K562 (cell line): ENCODE measurements around the gene BCL7B. TPM values are rescaled to one million over a fixed set of nuclear protein-coding genes. Genes with fewer than 3 reads are reported as not detected.

ENCODE experiments used
- ATAC-seq: fragments of 200-7000 bp; cut with Tn5 transposase; 3 replicates; pipeline ENCODE4 v1.9.1; 2020; ENCODE audit warnings: moderate library complexity
- BruUV-seq: library from RNA; stranded (reverse); fragments of 400-500 nt; replicated peaks from 2 replicates; lab custom pipeline; 2021; lab: Mats Ljungman, UMichigan
- CTCF ChIA-PET: fragments of 300-600 bp; formaldehyde crosslinking; extraction: SDS; loops from one replicate; lab custom pipeline; 2021; ENCODE audit warnings: low intra/inter-chr PET ratio; lab: Yijun Ruan, JAX
- POLR2A ChIA-PET: fragments of 300-600, 350-650 bp; sonication (Branson Sonifier 250); formaldehyde crosslinking; extraction: SDS; loops from one replicate; lab custom pipeline; 2021; ENCODE audit warnings: antibody characterized with exemption, inconsistent platforms; lab: Yijun Ruan, JAX
- DNase-seq, 4 experiments: peaks; one replicate each; pipeline versions ENCODE4 v3.0.0 to v3.0.0-alpha.2; 2011 to 2018; ENCODE audit warnings: low spot score in 3 of 4, mixed read lengths in 3 of 4; ENCODE audit errors: extremely low read depth in 1 of 4
- FAIRE-seq: peaks from 2 replicates; lab custom pipeline; 2011; peaks lifted over from hg19 to GRCh38; lab: Jason Lieb, UNC
- H2AFZ ChIP-seq: 2 replicates; pipeline ENCODE4 v1.6.0; 2011; ENCODE audit warnings: low read depth, low read length, control low read depth, inconsistent platforms
- H3K27ac ChIP-seq: fragments of 200-600 bp; 3 replicates; pipeline ENCODE4 v1.8.0; 2011; ENCODE audit warnings: low read depth, mild to moderate bottlenecking, control low read depth, inconsistent platforms, low read length, moderate library complexity, mixed read lengths; ENCODE audit errors: extremely low read depth
- H3K27me3 ChIP-seq, 2 experiments: fragments of 300-600 bp in 1 of 2; 2 replicates in 1 of 2; 3 replicates in 1 of 2; pipeline versions ENCODE4 v1.6.0 to v1.8.0; 2011; ENCODE audit warnings: inconsistent platforms in 2 of 2, low read length in 2 of 2, mild to moderate bottlenecking in 1 of 2, mixed read lengths in 1 of 2, moderate library complexity in 1 of 2; ENCODE audit not compliant: control insufficient read depth in 2 of 2, insufficient read depth in 2 of 2
- H3K36me3 ChIP-seq: fragments of 300-600 bp; 3 replicates; pipeline ENCODE4 v1.8.0; 2011; ENCODE audit warnings: mild to moderate bottlenecking, low read length, inconsistent platforms; ENCODE audit not compliant: control insufficient read depth, insufficient read depth
- H3K4me1 ChIP-seq, 2 experiments: fragments of 200-600 bp in 1 of 2; replicated peaks in 1 of 2; 2 replicates in 1 of 2; 3 replicates in 1 of 2; pipeline versions ENCODE4 v1.5.1 to v1.8.0; 2011; ENCODE audit warnings: inconsistent platforms in 2 of 2, low read length in 2 of 2, mild to moderate bottlenecking in 1 of 2, mixed read lengths in 1 of 2, moderate library complexity in 1 of 2; ENCODE audit not compliant: control insufficient read depth in 2 of 2, insufficient read depth in 2 of 2
- H3K4me2 ChIP-seq: 2 replicates; pipeline ENCODE4 v1.6.1; 2011; ENCODE audit warnings: low read length, control low read depth, inconsistent platforms, mixed read lengths; ENCODE audit not compliant: insufficient read depth
- H3K4me3 ChIP-seq: fragments of 200-600 bp; sonication (generic), shearing (Covaris generic); 2 replicates; pipeline ENCODE4 v1.5.1; 2016; ENCODE audit warnings: control low read depth, inconsistent platforms
- H3K79me2 ChIP-seq: fragments of 200-600 bp; 3 replicates; pipeline ENCODE4 v1.8.0; 2011; ENCODE audit warnings: low read length, inconsistent platforms; ENCODE audit not compliant: control insufficient read depth, insufficient read depth
- H3K9ac ChIP-seq, 2 experiments: 2 replicates each; pipeline versions ENCODE4 v1.6.0 to v1.6.1; 2011; ENCODE audit warnings: low read depth in 2 of 2, low read length in 2 of 2, control low read depth in 1 of 2, inconsistent platforms in 1 of 2, mild to moderate bottlenecking in 1 of 2, mixed read lengths in 1 of 2; ENCODE audit not compliant: insufficient read depth in 1 of 2
- H3K9me1 ChIP-seq: one replicate; pipeline ENCODE4 v1.6.0; 2011; ENCODE audit warnings: inconsistent platforms, mild to moderate bottlenecking, low read length, moderate library complexity; ENCODE audit not compliant: control insufficient read depth, insufficient read depth
- H3K9me3 ChIP-seq: replicated peaks from 2 replicates; pipeline ENCODE4 v1.5.1; 2011; ENCODE audit warnings: low read depth, low read length, inconsistent platforms; ENCODE audit not compliant: control insufficient read depth, insufficient read depth
- H4K20me1 ChIP-seq: replicated peaks from 2 replicates; pipeline ENCODE4 v1.6.1; 2011; ENCODE audit warnings: low read length, inconsistent platforms, mixed read lengths; ENCODE audit not compliant: control insufficient read depth, insufficient read depth
- BCLAF1 ChIP-seq, 2 experiments: fragments of 450-650 bp in 1 of 2; IDR thresholded peaks; 2 replicates each; pipeline ENCODE4 v1.6.1; 2011 to 2017; ENCODE audit warnings: low read depth in 2 of 2, antibody characterized with exemption in 1 of 2, borderline replicate concordance in 1 of 2, low read length in 1 of 2, mild to moderate bottlenecking in 1 of 2, mixed read lengths in 1 of 2; ENCODE audit not compliant: control insufficient read depth in 1 of 2
- CHCHD3 ChIP-seq: fragments of 250-450 bp; sonication (Bioruptor Pico); IDR thresholded peaks from 2 replicates; pipeline ENCODE4 v2.1.2; 2022; ENCODE audit warnings: mild to moderate bottlenecking
- CSDE1 ChIP-seq, 2 experiments: fragments of 450-650 bp; IDR thresholded peaks; 2 replicates each; pipeline ENCODE4 v1.6.1; 2016; ENCODE audit warnings: mild to moderate bottlenecking in 1 of 2
- E2F1 ChIP-seq: sonication (generic); formaldehyde crosslinking; IDR thresholded peaks from 2 replicates; pipeline ENCODE4 v1.8.1; 2023; ENCODE audit warnings: mild to moderate bottlenecking, missing genetic modification reagents, moderate library complexity
- ERF ChIP-seq: fragments of 450-650 bp; formaldehyde crosslinking; IDR thresholded peaks from 2 replicates; pipeline ENCODE4 v1.4.0; 2020; ENCODE audit warnings: mild to moderate bottlenecking, mixed read lengths
- KLF1 ChIP-seq: fragments of 450-650 bp; IDR thresholded peaks from 2 replicates; pipeline ENCODE4 v1.6.1; 2016; ENCODE audit warnings: missing genetic modification characterization, missing compliant biosample characterization
- POLR2B ChIP-seq: fragments of 450-650 bp; IDR thresholded peaks from 2 replicates; pipeline ENCODE4 v1.6.1; 2018; ENCODE audit warnings: low read depth; ENCODE audit not compliant: partially characterized antibody
- SMAD2 ChIP-seq: fragments of 150-350 bp; IDR thresholded peaks from 2 replicates; pipeline ENCODE4 v1.6.1; 2014; ENCODE audit warnings: low read depth, mild to moderate bottlenecking, low read length
- SPI1 ChIP-seq: IDR thresholded peaks from 2 replicates; pipeline ENCODE4 v1.6.1; 2011; ENCODE audit warnings: low read depth, low read length, control low read depth, borderline replicate concordance
- TRIM28 ChIP-seq: fragments of 450-650 bp; IDR thresholded peaks from 2 replicates; pipeline ENCODE4 v1.6.1; 2017
- ZNF75A ChIP-seq: fragments of 450-650 bp; formaldehyde crosslinking; IDR thresholded peaks from 2 replicates; pipeline ENCODE4 v1.4.0; 2020; ENCODE audit warnings: mild to moderate bottlenecking
- WGBS: fragments of 100-300 bp; shearing (Covaris generic); methylation state at CpG from one replicate; pipeline ENCODE4 v1.1.6; 2016; ENCODE audit warnings: low coverage, mixed read lengths; ENCODE audit not compliant: insufficient coverage; ENCODE audit errors: missing lambda C conversion rate; 5-methylcytosine and 5-hydroxymethylcytosine counted together
- in situ Hi-C: fragments of 300-500 bp; cut with MboI; formaldehyde crosslinking; loops from 4 replicates; pipeline ENCODE4 v1.15.0; 2018; ENCODE audit warnings: inconsistent platforms, mixed read lengths
- intact Hi-C: fragments of 100-400 bp; cut with micrococcal nuclease; formaldehyde crosslinking; loops from 2 replicates; pipeline ENCODE4 v1.14.2; 2022
- polyA plus RNA-seq, 8 experiments: library from polyadenylated mRNA; depleted of rRNA in 4 of 8; stranded (reverse) in 5 of 8; unstranded in 3 of 8; fragments of >200 nt; fragmentation: Nextera tagmentation in 2 of 8; fragmentation: Illumina TruSeq in 1 of 8; extraction: Ambion mirVana in 2 of 8; extraction: Trizol in 1 of 8; gene quantifications; 2 replicates each; pipeline versions ENCODE4 v1.2.1 to v1.2.3, GENCODE V29; 2011 to 2014; ENCODE audit warnings: inconsistent platforms in 1 of 8, missing spikeins in 1 of 8
- total RNA-seq, 7 experiments: library from RNA; depleted of rRNA in 6 of 7; stranded (reverse); fragments of >200 nt in 6 of 7; fragmentation: Illumina TruSeq in 2 of 7; extraction: Trizol in 2 of 7; gene quantifications; 2 replicates each; pipeline versions ENCODE4 v1.2.1 to v1.2.3, GENCODE V29; 2011 to 2021; ENCODE audit warnings: low replicate concordance in 1 of 7
- TF ChIP-seq, protein P1 (sequence below): sonication (generic); formaldehyde crosslinking; IDR thresholded peaks from 2 replicates; pipeline ENCODE4 v1.8.0; 2023; ENCODE audit warnings: mild to moderate bottlenecking, missing genetic modification reagents
- TF ChIP-seq, protein P2 (sequence below): fragments of 250-450 bp; sonication (Bioruptor Pico); IDR thresholded peaks from 2 replicates; pipeline ENCODE4 v1.5.0; 2022; ENCODE audit warnings: mild to moderate bottlenecking

Gene BCL7B
- total and polyA plus RNA-seq, 9 of the 15 experiments (the other 6 are each of a cell fraction or from before 2014, with no cell fraction given) = 10.0 to 73.2 (median 32.9) TPM

GRCh38 chr7:73532224-73532623, 25.3 kb downstream of the BCL7B start:
- Histone ChIP-seq H3K9me1 (no peaks in the 10 kb centered on the region), H3K4me1 (peaks cover 0 to 10% of the 10 kb centered on the region in 2 experiments; a peak in 2 of 5 replicates), H3K27ac (no peak overlapping the region), H3K9ac (no peak overlapping the region), H3K27me3 (no peaks in the 10 kb centered on the region), H3K79me2 (no peaks in the 10 kb centered on the region), H2AFZ (no peak overlapping the region), H4K20me1 (no peaks in the 10 kb centered on the region; the same call in 1 of the 2 replicates), H3K9me3 (no peaks in the 10 kb centered on the region), H3K4me2 (no peak overlapping the region), H3K4me3 (no peak overlapping the region), H3K36me3 (peaks cover 21% of the 10 kb centered on the region; the same call in 2 of the 3 replicates)
- POLR2A ChIA-PET = interaction anchor here (1.4 to 4.0 kb wide), 2 partner anchors 10 to 11 kb away, joined by 8 to 19 read pairs; partner anchors contain the start of gene BAZ1B
- ATAC-seq = no peak
- no TSS peak for BruUV-seq
- WGBS = 85% methylated on average over 6 of the region's 6 CpGs
- no peak for FAIRE-seq
- CTCF ChIA-PET = no interaction called here
- DNase-seq = no peak
- intact Hi-C loops (no loop called here), in situ Hi-C loops (no loop called here)
- TF ChIP-seq SPI1 (no peak), BCLAF1 (IDR thresholded peaks at IDR 0.05; ENCODE audit: borderline replicate concordance in 1 of 2, control insufficient read depth in 1 of 2, low read depth in 2 of 2, low read length in 1 of 2) (no peak), ZNF75A (CRISPR knock-in tag) (no peak), ERF (CRISPR knock-in tag) (no peak), KLF1 (tag) (no peak), CSDE1 (IDR thresholded peaks at IDR 0.05) (no peak), SMAD2 (no peak), CHCHD3 (CRISPR knock-in tag) (no peak), E2F1 (CRISPR knock-in tag) (no peak), POLR2B (no peak), TRIM28 (no peak)
- TF ChIP-seq, protein P1, sequence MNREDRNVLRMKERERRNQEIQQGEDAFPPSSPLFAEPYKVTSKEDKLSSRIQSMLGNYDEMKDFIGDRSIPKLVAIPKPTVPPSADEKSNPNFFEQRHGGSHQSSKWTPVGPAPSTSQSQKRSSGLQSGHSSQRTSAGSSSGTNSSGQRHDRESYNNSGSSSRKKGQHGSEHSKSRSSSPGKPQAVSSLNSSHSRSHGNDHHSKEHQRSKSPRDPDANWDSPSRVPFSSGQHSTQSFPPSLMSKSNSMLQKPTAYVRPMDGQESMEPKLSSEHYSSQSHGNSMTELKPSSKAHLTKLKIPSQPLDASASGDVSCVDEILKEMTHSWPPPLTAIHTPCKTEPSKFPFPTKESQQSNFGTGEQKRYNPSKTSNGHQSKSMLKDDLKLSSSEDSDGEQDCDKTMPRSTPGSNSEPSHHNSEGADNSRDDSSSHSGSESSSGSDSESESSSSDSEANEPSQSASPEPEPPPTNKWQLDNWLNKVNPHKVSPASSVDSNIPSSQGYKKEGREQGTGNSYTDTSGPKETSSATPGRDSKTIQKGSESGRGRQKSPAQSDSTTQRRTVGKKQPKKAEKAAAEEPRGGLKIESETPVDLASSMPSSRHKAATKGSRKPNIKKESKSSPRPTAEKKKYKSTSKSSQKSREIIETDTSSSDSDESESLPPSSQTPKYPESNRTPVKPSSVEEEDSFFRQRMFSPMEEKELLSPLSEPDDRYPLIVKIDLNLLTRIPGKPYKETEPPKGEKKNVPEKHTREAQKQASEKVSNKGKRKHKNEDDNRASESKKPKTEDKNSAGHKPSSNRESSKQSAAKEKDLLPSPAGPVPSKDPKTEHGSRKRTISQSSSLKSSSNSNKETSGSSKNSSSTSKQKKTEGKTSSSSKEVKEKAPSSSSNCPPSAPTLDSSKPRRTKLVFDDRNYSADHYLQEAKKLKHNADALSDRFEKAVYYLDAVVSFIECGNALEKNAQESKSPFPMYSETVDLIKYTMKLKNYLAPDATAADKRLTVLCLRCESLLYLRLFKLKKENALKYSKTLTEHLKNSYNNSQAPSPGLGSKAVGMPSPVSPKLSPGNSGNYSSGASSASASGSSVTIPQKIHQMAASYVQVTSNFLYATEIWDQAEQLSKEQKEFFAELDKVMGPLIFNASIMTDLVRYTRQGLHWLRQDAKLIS (CRISPR knock-in tag) = no peak
- TF ChIP-seq, protein P2, sequence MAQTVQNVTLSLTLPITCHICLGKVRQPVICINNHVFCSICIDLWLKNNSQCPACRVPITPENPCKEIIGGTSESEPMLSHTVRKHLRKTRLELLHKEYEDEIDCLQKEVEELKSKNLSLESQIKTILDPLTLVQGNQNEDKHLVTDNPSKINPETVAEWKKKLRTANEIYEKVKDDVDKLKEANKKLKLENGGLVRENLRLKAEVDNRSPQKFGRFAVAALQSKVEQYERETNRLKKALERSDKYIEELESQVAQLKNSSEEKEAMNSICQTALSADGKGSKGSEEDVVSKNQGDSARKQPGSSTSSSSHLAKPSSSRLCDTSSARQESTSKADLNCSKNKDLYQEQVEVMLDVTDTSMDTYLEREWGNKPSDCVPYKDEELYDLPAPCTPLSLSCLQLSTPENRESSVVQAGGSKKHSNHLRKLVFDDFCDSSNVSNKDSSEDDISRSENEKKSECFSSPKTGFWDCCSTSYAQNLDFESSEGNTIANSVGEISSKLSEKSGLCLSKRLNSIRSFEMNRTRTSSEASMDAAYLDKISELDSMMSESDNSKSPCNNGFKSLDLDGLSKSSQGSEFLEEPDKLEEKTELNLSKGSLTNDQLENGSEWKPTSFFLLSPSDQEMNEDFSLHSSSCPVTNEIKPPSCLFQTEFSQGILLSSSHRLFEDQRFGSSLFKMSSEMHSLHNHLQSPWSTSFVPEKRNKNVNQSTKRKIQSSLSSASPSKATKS (CRISPR knock-in tag) = no peak
